ENCODE results near the gene RBPJL.

RBPJL gene

GRCh38 chr20:45313065-45313695 lies 6.5 kb downstream of the RBPJL start:
- no peaks in the 10 kb centered on the region for H3K9me3 ChIP-seq
- H3K36me3 ChIP-seq: no peaks in the 10 kb centered on the region
- H3K27me3 ChIP-seq: peaks cover 75% of the 10 kb centered on the region
- peaks cover 0 to 7% of the 10 kb centered on the region in 2 experiments for H3K4me1 ChIP-seq (ENCODE audit: control insufficient read depth in 1 of 2, insufficient read depth in 1 of 2, low read depth in 1 of 2, low read length in 1 of 2)
- no peak overlapping the region for H3K27ac ChIP-seq
- H3K4me3 ChIP-seq (ENCODE audit: low read depth in 1 of 2, low read length in 1 of 2): no peak overlapping the region
- TF ChIP-seq CTCF (IDR thresholded peaks at IDR 0.05): no peak

GRCh38 chr20:45313943-45314342 lies 7.3 kb downstream of the RBPJL start:
- H3K27me3 ChIP-seq: peaks cover 71% of the 10 kb centered on the region
- H3K4me1 ChIP-seq (ENCODE audit: control insufficient read depth in 1 of 2, insufficient read depth in 1 of 2, low read depth in 1 of 2, low read length in 1 of 2): peaks cover 3 to 7% of the 10 kb centered on the region in 2 experiments
- no peaks in the 10 kb centered on the region for H3K9me3 ChIP-seq
- no peak overlapping the region for H3K4me3 ChIP-seq (ENCODE audit: low read depth in 1 of 2, low read length in 1 of 2)
- no peak for TF ChIP-seq CTCF (IDR thresholded peaks at IDR 0.05)
- no peaks in the 10 kb centered on the region for H3K36me3 ChIP-seq
- no peak overlapping the region for H3K27ac ChIP-seq

DNA sequence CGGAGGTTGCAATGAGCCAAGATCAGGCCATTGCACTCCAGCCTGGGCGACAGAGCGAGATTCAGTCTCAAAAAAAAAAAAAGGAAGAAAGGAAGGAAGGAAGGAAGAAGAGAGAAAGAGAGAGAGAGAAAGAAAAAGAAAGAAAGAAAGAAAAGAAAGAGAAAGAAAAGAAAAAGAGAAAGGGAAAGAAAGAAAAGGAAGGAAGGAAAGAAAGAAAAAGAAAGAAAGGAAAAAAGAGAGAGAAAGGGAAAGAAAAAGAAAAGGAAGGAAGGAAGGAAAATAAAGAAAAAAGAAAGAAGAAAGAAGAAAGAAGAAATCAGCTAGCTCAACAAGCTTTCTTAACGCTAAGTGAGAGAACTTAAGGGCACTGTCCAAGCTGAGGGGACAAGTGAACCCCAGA lies 9.0 kb downstream of the RBPJL start:
- H3K4me3 ChIP-seq (ENCODE audit: low read depth in 1 of 2, low read length in 1 of 2): no peak overlapping the region
- TF ChIP-seq CTCF (IDR thresholded peaks at IDR 0.05): no peak
- H3K36me3 ChIP-seq: no peaks in the 10 kb centered on the region
- no peak overlapping the region for H3K27ac ChIP-seq
- H3K27me3 ChIP-seq: peaks cover 71% of the 10 kb centered on the region
- peaks cover 9 to 17% of the 10 kb centered on the region in 2 experiments for H3K4me1 ChIP-seq (ENCODE audit: control insufficient read depth in 1 of 2, insufficient read depth in 1 of 2, low read depth in 1 of 2, low read length in 1 of 2)
- H3K9me3 ChIP-seq: no peaks in the 10 kb centered on the region

DNA sequence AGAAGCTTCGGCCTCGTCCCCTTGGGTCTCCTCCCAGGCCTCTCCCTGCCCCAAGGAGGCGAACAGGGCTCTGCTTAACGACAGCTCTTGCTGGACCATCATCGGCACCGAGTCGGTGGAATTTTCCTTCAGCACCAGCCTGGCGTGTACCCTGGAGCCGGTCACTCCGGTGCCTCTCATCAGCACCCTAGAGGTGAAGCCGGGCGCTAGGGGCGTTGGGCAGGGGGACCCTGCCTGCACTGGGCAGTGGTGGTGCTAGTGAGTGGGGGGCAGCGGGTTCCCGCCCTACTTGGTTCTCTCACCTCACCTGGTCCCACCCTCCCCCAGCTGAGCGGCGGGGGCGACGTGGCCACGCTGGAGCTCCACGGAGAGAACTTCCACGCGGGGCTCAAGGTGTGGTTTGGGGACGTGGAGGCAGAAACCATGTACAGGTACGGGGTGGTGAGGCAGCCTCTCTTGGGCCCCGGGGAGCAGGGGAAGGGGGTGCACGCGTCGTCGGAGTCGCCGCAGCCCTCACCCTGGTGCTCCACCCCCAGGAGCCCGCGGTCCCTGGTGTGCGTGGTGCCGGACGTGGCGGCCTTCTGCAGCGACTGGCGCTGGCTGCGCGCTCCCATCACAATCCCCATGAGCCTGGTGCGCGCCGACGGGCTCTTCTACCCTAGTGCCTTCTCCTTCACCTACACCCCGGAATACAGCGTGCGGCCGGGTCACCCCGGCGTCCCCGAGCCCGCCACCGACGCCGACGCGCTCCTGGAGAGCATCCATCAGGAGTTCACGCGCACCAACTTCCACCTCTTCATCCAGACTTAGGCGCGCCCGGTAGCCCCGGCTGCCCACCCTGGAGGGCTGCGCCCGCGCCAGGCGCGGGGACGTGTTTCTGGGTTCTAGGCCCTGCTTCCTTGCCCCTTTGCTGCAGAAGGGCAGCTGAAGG lies 9.8 kb downstream of the RBPJL start:
- H3K9me3 ChIP-seq: no peaks in the 10 kb centered on the region
- no peak overlapping the region for H3K4me3 ChIP-seq (ENCODE audit: low read depth in 1 of 2, low read length in 1 of 2)
- H3K36me3 ChIP-seq: no peaks in the 10 kb centered on the region
- no peak overlapping the region for H3K27ac ChIP-seq
- H3K27me3 ChIP-seq: peaks cover 68% of the 10 kb centered on the region
- TF ChIP-seq CTCF (IDR thresholded peaks at IDR 0.05): no peak
- H3K4me1 ChIP-seq (ENCODE audit: control insufficient read depth in 1 of 2, insufficient read depth in 1 of 2, low read depth in 1 of 2, low read length in 1 of 2): peaks cover 9 to 23% of the 10 kb centered on the region in 2 experiments

- Histone ChIP-seq H3K4me1 (ENCODE audit: control insufficient read depth in 1 of 2, insufficient read depth in 1 of 2, low read depth in 1 of 2, low read length in 1 of 2) (peaks cover 9 to 19% of the 10 kb centered on the region in 2 experiments), H3K27ac (no peak overlapping the region), H3K9me3 (no peaks in the 10 kb centered on the region), H3K36me3 (no peaks in the 10 kb centered on the region), H3K4me3 (ENCODE audit: low read depth in 1 of 2, low read length in 1 of 2) (no peak overlapping the region), H3K27me3 (peaks cover 56% of the 10 kb centered on the region)
- TF ChIP-seq CTCF (IDR thresholded peaks at IDR 0.05): no peak
These were observed 11.2 kb downstream of the RBPJL start for GRCh38 chr20:45317826-45318225.

All from neutrophil (primary cell).